NCI-H2029 treated with DMSO at 0.1 percent for 48 hours (cell line): ENCODE data around the gene DTX4.

Source experiments
- DNase-seq: peaks from one replicate; lab custom pipeline; 2025; lab: John Stamatoyannopoulos, UW

DTX4 gene

GRCh38 chr11:59192446-59193020, 20.6 kb downstream of the DTX4 start:
- no peak for DNase-seq

DNA sequence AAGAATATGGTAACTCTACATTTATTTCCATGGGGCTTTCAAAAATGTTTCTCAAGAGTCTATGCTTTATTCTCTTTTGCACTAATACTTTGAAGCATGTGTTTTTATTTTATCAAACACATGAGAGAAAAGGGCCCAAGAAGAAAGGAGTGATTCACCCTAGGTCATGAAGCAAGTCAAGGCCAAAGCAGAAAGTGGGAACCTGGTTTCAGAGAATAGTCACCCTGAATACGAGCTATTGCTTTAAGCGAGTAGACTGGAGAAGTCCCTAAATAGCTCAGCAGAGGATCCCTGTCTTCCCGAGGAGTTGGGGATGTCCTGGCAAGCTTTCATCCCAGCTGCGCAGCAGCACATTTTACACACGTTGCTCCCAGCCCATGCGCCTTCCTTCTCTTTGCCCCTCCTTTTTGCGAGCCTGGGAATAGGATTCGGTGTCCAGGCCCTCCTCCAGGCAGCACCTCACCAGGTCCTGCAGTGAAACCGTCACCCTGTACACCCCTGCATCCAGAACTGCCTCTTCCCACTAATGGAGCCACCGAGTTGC, 21.7 kb downstream of the DTX4 start:
- DNase-seq, result no peak

- DNase-seq, result peak; percentile 90
Observed at GRCh38 chr11:59195586-59195985, 23.7 kb downstream of the DTX4 start.

DNA sequence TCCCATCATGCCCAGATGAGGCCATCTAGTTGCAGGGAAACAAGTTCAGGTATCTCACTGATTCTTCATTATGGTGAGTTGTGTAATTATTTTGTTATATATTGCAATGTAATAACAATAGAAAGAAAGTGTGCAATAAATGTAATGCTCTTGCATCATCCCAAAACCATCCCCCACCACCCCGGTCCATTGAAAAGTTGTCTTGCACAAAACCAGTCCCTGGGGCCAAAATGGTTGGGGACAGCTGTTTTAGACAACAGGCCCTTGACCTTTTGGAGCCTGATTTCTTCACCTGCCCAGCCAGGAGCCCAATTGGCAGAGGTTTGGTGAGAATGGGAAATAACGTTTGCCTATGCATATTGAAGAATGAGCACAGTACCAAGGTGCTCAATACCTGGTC, 24.8 kb downstream of the DTX4 start:
- no peak for DNase-seq

GRCh38 chr11:59197991-59198390, 26.1 kb downstream of the DTX4 start:
- peak; percentile 43 for DNase-seq

DNA sequence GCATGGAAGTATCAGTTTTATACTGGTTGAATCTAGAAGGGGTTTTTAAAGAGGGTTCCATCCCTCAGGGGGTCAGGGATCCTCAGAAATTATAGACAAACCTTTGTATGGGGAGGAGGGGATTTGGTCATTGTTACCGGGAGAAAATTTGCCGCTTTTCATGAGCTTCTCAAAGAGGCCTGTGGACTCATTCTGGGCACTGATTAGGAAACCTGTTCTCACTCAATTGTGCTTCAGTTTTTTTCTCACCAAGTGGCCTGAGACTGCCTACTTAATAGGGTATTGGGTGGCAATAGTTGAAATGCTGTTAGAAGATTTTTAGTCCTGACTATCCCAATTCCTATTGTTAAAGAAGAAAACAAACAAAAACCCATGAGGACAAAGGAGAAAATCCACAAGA, 26.8 kb downstream of the DTX4 start:
- DNase-seq, result no peak

GRCh38 chr11:59199546-59200422, 27.9 kb downstream of the DTX4 start:
- no peak for DNase-seq

GRCh38 chr11:59200423-59200746, 28.5 kb downstream of the DTX4 start:
- DNase-seq, result peak; percentile 9

GRCh38 chr11:59201353-59201752, 29.4 kb downstream of the DTX4 start:
- no peak for DNase-seq

DNA sequence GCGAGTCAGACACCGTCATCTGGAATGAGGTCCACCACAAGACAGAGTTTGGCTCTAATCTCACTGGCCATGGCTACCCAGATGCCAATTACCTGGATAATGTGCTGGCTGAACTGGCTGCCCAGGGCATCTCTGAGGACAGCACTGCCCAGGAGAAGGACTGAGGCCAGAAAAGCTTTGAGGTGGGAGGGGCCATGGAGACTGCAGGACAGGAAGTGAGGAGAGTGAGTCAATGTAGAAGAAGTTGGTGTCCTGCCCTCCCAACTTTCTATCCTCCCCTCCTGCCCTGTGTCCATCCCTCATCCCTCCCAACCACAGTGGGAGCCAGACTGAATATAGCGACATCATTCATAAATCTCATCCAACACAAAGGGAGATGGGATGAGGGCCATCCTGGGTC, 32.8 kb downstream of the DTX4 start:
- DNase-seq, result no peak

DNA sequence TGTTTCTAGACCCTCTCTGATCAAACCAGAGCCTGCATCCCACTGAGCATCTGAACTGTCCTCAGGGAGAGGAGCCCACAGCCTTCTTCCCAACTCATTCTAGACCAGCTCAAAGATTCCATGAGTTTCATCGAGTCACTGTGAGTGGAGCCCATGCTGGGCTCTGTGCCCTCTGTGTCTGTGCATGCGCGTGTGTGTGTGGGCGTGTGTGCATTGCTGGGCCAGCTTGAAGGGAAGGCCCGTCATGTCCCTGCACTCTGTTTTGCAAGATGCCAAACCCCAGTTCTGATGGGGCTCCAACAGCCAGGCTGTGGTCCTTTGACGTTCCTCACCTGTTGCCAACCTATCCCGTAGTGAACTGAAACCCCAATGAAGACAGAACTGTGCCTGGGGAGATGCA, 33.7 kb downstream of the DTX4 start:
- DNase-seq, result no peak

- DNase-seq, result peak; percentile 11
Observed at GRCh38 chr11:59206635-59207034, 34.7 kb downstream of the DTX4 start.

GRCh38 chr11:59207988-59208451, 36.1 kb downstream of the DTX4 start:
- DNase-seq, result peak; percentile 6

- DNase-seq, result no peak
Observed at GRCh38 chr11:59208956-59209355, 37.0 kb downstream of the DTX4 start.

GRCh38 chr11:59212222-59212621, 40.3 kb downstream of the DTX4 start:
- DNase-seq, result no peak

GRCh38 chr11:59212744-59213631, 41.1 kb downstream of the DTX4 start, which contains the start of gene MPEG1:
Gene MPEG1 (minus strand): TSS chr11:59212927. CDS start chr11:59212865, 62 bp downstream.
- no peak for DNase-seq

GRCh38 chr11:59214141-59214893, 42.4 kb downstream of the DTX4 start:
- DNase-seq, result no peak

DNA sequence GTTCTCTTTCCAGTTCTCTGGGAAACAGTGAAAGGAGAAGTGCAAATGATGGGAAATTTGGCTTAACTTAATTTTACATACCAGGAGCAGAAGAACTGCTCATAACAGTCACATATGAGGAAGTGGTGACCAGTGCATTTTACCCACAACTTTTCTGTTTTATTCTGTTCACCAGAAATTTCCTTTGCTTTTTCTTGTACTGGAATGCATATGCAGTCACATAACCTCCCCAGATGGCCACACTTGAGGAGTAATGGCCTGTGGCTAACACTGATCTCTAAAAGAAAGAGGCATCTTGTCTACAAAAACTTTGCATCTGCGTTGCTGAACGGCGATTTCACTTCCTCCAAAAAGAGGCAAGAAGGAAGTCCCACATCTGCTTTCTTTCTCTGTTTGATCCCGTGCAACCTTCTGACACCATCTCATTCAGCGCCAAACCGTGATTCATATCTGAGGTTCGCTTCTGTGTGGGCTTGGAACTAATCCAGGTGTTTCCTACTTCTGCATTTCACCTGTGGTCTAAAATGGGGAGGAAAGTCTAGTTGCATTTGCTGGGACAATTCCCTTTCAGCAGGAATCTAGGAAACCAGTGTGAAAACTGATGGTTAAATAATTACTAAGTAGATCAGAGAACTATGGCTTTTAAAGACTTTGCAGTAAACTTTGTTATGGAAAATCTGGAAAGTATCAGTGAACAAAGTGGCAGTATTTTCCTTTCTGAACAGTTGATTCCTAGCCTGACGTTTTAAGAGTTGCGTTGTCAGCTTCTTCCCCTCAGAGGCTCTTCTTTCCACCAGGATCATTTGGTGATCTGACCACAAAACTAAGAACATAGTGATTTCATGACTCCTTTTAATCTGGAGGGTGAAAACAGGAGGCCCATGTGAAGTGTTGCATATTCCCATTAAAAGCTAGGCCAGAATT, 45.0 kb downstream of the DTX4 start:
- no peak for DNase-seq

GRCh38 chr11:59218319-59218718, 46.4 kb downstream of the DTX4 start:
- DNase-seq, result no peak

DNA sequence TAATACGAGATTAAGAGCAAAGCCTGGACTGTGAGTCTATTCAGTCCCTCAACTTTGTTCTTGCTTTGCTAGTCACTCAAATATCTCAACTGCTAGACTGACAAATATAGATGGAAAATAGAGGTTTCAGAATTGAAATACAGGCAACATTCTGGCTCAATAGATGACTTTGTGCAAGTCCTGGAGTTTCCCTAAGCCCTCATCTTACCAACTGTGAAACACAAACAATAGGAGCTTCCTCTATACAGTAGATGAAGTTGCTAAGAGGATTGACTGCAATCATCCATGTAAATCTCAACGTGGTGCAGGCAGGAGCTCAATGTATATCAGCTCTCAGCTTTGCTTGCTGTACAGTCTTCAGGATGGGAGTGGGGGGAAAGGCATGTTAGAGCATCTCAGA, 47.0 kb downstream of the DTX4 start:
- DNase-seq, result no peak
